ENCODE results near the gene TNS1.

Gene TNS1

DNA sequence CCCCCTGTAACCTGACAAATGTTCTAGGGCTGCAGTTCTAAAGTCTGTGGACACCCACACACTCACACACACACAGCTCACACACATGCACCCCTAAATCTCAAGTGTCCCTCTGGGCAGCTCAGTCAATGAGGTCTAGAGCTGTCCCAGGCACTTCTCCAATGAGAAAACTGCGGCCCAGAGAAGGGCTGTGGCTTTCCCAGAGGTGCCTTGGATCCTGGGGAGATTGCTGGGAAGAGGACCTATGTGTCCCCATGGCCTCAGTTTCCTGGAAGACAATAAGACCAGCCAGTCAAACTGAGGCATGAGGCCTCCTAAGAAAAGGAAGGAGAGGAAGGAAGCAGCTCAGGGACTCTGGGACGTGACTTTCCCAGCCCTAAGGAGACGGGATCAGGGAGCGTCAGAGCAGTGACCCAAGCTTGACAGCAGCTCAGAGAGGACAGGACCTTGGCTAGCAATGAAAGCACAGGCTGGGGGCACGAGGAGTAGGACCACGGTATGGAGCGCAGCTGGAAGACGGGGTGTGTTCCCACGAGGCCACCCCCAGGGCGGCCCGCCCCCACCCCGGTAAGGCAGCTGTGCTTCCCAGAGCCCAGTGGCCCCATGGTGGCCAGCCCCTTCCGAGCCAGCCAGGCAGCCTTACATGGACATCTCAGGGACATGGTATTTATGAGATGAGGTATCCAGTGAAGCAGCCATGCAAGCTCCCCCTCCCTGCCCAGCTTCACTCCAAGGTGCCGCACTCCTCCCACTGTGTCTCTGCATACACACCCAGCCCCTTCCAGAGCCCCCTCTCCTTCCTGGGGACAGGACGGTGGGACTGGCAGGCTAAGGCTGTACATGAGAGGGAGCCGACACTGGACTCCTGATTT lies 46.0 kb downstream of the TNS1 start:
- no peak for DNase-seq (ENCODE audit: low read depth, low spot score)

DNA sequence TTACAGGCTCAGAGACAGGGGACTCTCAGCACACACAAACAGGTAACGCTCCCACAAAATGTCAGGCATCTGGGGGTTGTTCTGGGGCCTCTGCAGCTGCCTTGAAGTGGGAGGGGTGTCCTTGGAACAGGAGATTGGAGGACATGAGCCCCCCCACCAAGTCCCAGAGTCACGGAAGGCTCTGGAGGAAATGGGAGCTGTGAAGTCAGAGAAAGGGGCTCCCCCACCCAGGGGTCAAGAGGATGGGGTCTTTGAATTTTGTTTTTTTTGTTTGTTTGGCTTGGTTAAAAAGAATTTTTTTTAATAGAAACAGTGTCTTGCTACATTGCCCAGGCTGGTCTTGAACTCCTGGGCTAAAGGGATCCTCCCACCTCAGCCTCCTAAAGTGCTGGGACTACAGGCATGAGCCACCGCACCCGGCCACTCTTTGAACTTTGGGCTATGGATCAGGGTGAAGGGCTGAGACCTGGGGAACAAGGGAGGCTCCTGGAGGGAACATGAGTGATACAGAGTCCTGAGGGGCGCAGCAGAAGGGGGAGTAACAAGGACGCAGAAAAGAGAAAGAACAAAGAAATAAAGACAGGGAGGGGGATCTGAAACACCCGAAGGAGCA lies 46.8 kb downstream of the TNS1 start:
- DNase-seq (ENCODE audit: low read depth, low spot score), result no peak

DNA sequence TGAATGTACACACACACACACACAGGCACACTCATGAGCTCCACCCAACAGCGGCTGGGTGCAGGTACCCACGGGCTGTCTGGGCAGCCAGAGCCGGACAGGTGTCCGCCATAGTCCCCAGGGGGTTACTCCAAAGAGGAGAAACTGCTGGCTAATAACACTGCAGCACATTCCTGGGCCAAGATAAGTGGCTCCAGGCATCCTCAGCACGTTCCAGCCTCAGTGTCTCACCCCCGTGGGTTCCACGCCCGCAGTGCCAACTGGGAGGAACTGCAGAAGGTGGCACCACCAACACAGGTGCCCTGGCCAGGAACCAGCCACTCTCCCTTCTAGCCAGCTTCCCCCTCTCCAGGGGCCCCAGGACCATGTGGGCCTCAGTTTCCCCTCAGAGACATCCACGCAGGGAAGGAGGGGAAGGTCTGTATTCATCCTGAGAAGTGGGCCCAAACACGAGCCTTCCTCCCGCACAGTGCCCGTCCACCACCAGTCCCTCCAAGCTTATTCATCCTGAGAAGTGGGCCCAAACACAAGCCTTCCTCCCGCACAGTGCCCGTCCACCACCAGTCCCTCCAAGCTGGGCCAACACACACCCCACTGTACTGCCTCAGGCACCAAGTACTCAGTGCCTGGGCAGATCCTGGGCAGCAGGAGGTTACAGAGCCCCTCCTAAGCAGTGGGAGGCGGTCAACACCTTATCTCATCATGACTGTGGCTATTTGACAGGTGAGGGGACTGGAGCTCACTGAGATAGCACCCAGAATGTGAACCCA lies 47.6 kb downstream of the TNS1 start:
- DNase-seq (ENCODE audit: low read depth, low spot score), result no peak

DNA sequence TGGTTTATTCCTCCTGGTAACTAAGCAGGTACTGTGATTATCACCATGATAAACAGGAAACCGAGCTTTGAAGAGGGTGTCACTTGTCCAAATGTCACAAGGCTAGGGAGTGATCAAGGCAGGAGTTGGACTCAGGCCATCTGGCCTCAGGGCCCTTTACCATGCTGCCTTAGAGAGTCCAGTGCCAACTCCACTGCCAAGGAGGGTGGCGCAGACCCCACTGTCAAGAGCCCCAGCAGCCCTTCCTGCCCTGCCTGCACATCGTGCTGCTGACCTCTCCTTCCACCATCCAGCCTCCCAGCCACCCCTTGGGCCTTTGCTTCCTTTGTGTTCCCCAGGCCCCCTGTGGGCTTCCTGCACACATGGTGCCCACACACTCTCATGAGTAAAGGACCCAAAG lies 48.3 kb downstream of the TNS1 start:
- DNase-seq (ENCODE audit: low read depth, low spot score), result no peak

DNA sequence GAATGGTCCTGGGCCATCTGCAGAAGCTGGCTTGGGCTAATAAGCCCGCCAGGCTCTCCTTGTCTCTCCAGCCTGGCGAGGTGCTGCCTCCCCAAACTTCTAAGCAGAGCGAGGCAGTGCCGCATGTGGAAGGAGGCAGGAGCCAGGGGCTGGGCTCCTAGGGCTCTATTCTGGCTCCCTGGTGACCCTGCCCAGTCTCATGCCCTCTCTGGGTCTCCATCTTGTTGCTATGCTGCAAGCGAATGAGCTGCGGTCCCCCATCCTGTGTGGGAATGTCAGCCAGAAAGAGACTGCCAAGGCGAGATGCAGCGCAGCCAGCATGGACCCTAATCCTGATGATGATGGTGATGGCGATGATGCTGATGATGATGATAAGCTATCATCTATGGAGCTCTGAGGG lies 48.7 kb downstream of the TNS1 start:
- DNase-seq (ENCODE audit: low read depth, low spot score), result no peak

DNA sequence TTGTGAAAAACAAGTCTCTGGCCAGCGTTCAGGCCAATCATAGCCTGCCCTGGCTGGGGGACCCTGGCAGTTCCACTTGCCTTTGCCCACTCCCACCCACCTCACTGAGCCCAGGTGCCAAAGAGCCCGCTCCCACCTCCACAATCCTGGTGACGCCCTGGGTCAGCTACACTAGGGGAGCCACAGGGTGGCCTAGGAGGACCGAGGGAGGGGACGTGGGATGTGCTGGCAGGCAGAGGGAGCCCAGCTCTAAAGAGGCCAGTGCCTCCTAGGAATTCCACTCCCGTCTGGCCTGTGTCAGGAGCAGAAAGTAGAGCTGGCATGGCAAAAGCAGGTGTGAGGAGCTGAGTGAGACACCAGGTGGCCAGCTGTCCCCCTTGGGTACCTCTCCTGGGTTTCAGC lies 49.3 kb downstream of the TNS1 start:
- no peak for DNase-seq (ENCODE audit: low read depth, low spot score)

DNA sequence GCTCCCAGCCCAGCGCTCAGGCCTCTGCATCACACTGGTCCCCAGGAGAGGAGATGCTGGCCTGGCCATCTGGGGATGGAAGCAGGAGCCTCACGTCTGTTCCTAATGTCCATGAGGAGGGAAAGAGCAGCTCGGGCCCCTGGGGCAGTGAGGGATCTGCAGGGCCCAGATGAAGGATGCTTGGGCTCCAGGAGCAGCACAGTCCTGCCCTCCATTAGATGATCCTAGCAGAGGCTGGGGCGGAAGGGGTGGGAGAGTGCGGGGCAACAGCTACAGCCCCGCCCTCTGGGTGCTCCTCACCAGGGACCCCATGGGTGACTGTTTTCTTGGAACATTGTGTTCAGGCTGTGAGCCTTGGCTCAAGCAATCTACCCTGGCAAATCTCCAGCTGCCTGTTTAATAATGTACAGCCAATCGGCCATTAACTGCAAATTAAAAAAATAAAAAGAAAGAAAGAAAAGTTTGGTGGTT lies 49.7 kb downstream of the TNS1 start:
- DNase-seq (ENCODE audit: low read depth, low spot score), result no peak

DNA sequence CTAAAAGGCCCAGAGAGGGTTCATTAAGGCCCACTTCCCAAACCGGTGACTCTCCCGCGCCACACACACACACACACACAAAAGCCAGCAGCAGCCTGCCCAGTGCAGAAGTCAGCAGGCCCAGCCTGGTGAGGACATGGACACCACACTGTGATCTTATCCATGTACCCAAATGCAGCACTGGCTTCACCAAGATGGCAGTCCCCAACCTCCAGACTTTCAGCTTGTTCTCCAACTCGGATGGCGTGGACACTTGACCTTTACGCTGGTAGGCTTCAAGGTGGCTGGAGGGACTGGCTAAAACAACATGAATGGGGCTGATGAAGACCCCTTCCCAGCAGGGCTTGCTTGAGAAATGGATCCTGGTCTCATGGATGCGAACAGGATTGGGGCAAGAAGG lies 50.4 kb downstream of the TNS1 start:
- DNase-seq (ENCODE audit: low read depth, low spot score), result no peak

DNA sequence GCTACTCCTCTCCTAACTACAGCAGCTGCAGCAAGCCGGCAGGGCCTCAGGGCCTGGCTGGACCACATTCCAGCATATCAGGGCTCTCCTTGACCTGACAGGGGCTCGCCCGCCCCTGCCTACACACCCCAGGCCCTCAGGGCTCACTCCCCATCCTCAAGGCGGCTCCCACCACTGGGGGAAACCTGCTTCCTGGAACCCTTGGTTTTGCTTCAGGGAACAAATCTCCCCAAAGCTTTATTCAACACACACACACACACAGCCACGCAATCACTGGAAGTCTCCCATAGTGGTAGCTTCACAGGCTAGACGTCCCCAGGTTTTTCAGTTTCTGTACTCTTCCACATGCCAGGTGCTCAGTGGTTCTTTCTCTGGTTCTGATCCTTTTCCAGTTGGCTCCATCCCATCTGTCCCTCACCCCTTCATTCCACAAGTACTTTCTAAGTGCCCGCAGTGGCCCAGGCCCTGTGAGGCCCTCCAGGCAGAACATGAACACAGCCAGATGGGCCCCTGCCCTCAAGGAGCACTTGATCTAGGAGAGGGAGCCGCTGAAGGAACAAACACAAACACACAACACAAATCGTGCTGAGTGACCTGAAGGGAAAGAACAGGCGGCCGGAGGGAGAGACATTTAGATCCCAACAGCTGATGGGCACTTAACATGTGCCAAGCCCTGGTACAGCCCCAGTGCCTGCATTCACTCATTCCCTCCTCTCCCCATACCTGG lies 51.1 kb downstream of the TNS1 start:
- no peak for DNase-seq (ENCODE audit: low read depth, low spot score)

DNA sequence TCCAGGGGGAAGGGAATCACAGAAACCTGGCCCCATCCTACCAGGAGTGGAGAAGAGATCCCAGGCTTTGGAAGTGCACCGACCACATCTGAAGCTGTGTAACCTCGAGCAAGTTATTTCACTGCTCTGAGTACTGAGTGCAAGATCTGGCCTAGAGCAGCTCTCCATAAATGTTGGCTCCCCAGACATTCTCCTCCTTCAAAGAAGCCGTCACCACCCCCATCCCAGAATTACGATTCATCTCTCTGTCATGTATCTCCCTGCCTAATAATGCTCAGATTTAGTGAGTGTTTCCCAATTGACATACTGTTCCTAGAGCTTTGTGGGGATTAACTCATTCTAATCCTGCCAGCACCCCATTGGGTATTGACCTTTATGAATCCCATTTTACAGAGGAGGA lies 51.7 kb downstream of the TNS1 start:
- no peak for DNase-seq (ENCODE audit: low read depth, low spot score)

DNA sequence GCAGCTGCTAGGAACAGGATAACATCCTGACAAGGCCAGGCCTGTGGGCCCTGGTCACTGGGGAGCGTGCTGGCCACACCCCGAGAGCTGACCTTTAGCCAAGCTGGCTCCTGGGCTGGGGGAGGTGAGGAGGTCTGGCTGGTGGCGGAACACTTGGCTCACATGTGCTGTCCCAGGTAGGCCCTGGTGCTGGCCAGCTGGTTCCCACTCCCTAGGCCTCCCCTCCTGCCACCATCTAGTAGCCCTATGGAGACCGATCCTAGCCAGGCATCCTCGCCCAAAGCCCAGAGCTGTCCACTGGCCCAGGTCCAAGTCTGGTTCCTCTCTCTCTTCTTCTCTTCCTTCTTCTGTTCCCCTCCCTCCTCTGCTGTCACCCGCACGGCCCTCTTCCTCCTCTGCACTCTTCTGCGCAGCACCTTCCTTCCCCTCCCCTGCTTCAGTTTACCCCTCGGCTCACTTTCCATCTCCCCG lies 52.4 kb downstream of the TNS1 start:
- no peak for DNase-seq (ENCODE audit: low read depth, low spot score)

DNA sequence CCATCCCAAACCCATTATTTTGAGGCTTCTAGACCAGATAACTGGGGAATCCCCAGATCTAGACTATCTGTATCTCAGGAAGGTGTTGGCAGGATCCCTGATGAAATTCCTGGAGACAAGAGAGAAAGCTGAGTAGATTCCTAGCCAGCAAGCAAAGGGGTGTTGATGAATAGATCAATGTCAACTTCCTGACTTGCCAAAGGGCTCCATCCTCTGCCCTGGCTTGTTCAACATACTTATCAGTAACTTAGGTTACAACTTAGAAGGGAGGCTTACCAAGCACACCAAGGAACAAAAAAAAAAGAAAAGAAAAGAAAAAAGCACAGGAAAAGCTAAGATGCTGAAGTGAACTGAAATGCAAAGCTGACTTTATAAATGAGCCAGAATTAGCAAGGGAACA lies 53.3 kb downstream of the TNS1 start:
- DNase-seq (ENCODE audit: low read depth, low spot score), result no peak

DNA sequence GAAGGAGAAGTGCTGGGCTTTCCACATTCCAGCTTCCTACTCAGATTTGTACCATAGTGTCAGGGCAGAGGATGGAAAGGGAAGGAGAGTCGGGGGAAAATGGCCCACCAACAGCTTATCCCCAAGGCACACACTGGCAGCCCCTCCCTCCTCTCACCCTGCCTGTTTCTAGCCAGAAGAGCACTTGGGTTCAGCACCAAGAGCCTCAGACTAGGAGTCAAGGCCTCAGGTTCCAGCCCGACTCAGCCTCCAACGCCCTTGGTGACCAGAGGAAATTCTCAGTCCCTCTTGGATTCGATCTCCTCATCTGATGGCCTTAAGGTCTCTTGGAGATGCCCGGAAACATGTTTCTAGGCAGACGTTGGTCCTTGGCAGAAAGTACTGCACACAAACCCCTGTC lies 53.9 kb downstream of the TNS1 start:
- DNase-seq (ENCODE audit: low read depth, low spot score), result no peak

DNA sequence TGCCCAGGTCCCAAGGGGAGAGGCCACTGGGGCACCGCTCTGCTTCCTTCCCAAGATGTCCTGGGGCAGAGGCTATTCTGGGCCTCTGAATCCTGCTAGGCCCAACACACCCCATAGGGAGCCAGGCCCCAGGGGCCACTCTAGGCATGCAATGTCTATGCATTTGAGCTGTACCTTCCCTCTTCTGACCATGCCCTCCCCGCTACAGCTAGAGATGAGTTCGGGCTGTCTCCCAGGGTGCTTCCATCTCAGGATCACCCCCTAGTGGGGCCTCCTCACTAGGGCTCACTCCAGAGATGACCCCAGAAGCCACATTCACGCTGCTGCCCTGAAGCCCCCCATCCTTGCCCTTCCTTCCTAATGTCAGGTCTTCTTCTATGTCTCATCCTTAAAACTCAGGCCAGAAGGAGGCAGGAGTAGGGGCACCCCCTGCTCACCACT lies 54.4 kb downstream of the TNS1 start:
- DNase-seq (ENCODE audit: low read depth, low spot score), result no peak

DNA sequence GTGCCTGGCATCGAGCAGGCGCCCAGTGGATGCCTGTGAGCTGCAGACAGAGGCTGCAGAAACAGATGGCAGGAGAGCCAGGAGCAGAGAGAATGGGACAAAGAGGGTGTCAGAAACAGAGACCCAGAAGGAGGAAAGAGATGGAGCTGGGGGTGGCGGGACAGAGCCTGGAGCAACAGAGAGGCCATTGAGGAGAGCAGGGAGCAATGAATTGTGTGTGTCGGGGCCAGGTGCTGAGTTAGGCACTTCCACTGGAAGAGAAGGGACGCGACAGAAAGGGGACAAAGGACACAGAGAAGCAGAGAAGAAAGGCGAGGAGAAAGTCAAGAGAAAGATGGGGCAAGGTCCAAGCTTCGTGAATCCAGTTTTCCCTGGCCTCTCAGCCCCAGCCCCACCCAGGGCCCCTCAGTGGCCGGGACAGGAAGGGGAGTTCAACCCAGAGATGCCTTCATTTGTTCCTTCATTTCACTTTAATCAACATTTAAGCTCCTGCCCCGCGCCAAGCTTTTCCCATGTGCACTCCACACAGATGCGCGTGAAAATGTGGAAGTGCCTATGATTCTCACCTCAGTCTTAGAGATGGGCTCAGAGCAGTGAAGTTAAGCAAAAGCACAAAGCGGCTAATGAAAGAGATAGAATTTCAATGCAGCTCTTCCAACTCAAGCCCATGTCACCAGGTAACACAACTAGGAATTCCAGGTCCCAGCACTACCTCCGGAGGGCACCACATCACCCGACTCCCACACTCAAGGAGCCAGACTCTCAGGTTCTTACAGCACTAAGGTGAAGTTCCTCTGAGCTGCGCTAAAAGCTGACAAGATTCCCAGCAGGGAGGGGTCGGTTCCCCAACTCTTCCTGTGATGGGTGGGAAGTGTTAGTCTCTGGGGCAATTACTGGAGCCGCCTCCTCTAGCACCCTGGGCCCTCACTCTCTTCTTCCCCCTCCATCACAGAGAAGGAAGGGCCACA lies 55.1 kb downstream of the TNS1 start:
- no peak for DNase-seq (ENCODE audit: low read depth, low spot score)

DNA sequence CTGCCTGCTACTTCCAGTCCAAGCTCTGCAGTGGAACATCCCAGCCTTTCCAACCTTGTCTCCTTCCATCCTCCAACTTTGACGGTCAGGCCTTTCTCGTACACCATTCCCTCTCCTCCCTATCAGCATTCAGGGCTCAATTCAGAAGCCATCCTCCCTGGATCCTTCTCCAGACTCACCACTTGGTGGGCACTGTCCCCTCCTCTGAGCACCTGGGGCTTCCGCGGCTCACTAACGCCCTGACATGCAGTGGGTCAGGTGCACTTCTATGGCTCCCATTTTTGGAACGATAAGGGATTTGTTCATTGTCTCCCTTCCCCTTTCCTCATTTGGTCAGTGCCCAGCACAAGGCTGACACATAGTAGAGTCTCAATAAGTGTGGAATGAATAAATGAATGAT lies 56.7 kb downstream of the TNS1 start:
- no peak for DNase-seq (ENCODE audit: low read depth, low spot score)

DNA sequence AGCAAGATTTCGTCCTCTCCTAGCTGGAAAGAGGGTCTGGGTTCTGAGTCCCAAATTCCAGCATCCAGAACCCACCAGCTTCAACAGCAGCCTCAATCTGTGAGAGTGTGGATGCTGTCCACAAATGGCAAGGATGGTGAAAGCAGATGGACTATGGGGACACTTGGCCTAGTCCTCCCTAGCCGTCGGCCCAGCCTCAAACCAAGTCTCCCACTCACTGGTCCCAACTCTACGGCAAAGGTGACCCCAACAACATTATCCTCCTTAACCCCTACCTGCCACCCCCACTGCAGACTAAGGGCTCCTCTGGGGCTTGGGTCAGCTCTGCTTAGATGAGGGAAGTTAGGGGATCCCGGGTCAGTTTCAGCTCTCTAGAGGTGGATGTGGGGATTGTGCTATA lies 57.3 kb downstream of the TNS1 start:
- DNase-seq (ENCODE audit: low read depth, low spot score), result no peak

DNA sequence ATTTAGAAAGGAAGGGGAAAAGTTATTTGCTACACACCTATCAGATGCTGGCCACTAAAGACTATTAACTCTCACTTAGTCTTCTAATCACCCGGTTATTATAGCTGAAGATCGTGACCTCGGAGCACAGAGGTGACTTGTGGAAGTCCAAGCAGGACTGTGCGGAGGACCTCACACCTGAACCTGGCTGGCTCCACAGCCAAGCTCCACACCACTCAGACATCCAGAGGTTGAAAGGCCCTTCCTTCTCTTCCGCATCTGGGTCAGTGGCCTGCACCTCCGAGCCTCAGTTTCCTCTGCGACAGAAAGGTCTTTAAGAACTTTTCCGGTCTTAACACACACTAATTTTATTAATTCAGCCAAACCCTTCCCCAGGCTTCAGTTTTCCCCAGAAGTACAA lies 57.9 kb downstream of the TNS1 start:
- no peak for DNase-seq (ENCODE audit: low read depth, low spot score)

DNA sequence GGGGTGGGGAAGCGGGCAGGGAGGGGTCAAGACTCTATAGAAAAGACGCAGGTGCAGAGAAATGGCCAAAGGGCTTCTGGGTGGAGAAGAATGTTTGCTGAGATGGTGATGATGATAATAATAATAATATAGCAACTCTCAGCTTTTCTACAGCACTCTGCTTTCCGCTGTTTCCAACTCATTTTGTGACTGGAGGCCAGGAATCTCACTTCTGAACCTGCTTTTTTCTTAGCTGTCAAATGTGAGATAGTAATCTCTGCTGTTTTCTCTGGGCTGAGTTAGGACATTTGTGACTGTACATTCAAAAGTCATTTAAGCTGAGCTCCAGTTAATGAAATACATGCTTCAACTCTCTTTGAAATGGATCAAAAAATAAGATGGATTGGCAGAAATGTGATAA lies 58.4 kb downstream of the TNS1 start:
- DNase-seq (ENCODE audit: low read depth, low spot score), result no peak

Measured in brain pericyte (primary cell).